ENCODE results near the gene HARS1.
"Not testable (repeated sequence)": the region's sequence is repeated elsewhere in the genome, so short reads cannot be mapped to it uniquely, and the experiment has no call there.

HARS1 gene

DNA sequence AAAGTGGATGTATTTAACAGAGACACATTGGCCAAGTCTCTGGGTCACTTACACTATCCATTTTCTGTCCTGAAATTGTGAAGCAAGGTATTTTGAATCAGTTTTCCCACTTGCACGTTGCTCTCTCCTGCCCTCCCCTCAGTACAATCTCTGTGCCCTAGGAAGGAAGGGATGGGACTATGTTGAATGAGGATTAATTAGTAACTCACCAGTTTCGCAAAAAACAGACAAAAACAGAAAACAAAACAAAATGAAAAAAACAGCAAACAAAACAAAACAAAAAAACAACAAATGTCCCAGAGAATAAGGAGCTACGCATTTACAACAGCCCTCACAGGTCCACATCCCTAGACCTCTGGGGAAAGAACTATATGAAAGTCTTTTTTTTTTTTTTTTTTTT, 57.1 kb downstream of the HARS1 start:
- no peak for DNase-seq (ENCODE audit: low read depth in 2 of 3, low spot score in 2 of 3)

DNA sequence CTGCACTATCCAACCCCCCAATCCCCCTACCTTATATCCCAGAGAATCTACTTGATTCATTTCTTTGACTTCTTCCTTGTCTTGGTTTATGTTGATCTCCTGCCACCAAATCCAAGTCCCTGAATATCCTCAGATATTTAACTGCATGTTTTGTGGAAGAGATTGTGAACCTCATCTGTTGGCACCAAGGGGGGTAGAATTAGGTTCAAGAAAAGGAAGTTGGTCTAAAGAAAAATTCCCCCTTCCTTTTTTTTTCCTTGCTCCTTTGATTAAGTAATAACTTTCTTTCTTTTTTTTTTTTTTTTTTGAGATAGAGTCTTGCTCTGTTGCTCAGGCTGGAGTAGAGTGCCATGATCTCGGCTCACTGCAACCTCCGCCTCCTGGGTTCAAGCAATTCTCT, 57.7 kb downstream of the HARS1 start:
- DNase-seq (ENCODE audit: low read depth in 2 of 3, low spot score in 2 of 3) = no peak

GRCh38 chr5:140633021-140633471, 58.1 kb downstream of the HARS1 start, which contains the start of gene CD14:
TSS of gene CD14 (minus strand) at chr5:140633175. CDS start at chr5:140633071, 104 bp downstream.
- no peak for DNase-seq (ENCODE audit: low read depth in 2 of 3, low spot score in 2 of 3)

DNA sequence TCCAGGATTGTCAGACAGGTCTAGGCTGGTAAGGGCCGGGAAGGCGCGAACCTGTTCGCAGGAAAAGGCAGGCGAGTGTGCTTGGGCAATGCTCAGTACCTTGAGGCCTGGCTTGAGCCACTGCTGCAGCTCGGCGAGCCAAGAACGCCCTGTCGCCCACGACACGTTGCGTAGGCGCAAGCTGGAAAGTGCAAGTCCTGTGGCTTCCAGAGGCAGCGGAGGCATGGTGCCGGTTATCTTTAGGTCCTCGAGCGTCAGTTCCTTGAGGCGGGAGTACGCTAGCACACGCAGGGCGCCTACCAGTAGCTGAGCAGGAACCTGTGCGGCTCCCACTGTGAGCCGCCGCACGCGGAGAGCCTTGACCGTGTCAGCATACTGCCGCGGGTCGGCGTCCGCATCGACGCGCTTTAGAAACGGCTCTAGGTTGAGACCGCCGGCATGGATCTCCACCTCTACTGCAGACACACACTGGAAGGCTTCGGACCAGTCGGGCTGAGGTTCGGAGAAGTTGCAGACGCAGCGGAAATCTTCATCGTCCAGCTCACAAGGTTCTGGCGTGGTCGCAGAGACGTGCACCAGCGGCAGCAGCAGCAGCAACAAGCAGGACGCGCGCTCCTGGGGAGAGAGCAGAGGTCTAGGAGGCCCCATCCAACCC, 58.7 kb downstream of the HARS1 start:
- peak in 2 of 3 experiments; percentile 19 to 29 for DNase-seq (ENCODE audit: low read depth in 2 of 3, low spot score in 2 of 3)

GRCh38 chr5:140631831-140632365, 59.3 kb downstream of the HARS1 start:
- DNase-seq (ENCODE audit: low read depth in 2 of 3, low spot score in 2 of 3) = peak in 1 of 3 experiments; percentile 2

GRCh38 chr5:140631036-140631417, 60.1 kb downstream of the HARS1 start:
- DNase-seq (ENCODE audit: low read depth in 2 of 3, low spot score in 2 of 3) = no peak

GRCh38 chr5:140630292-140631035, 60.7 kb downstream of the HARS1 start:
- DNase-seq (ENCODE audit: low read depth in 2 of 3, low spot score in 2 of 3) = no peak

GRCh38 chr5:140628711-140629110, 62.5 kb downstream of the HARS1 start:
- DNase-seq (ENCODE audit: low read depth in 2 of 3, low spot score in 2 of 3) = no peak

DNA sequence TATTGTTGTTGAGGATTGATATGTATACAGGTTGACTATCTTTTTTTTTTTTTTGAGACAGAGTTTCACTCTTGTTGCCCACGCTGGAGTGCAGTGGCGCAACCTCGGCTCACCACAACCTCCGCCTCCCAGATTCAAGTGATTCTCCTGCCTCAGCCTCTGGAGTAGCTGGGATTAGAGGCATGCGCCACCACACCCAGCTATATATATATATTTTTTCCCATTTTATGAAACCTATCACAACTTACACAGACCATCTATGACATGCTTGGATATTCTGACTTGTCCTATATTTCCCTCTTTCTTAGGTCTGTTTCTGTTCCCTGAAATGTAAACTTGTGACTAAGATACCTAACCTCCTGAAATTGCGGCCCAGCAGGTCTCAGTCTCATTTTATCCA, 63.2 kb downstream of the HARS1 start:
- no peak for DNase-seq (ENCODE audit: low read depth in 2 of 3, low spot score in 2 of 3)

DNA sequence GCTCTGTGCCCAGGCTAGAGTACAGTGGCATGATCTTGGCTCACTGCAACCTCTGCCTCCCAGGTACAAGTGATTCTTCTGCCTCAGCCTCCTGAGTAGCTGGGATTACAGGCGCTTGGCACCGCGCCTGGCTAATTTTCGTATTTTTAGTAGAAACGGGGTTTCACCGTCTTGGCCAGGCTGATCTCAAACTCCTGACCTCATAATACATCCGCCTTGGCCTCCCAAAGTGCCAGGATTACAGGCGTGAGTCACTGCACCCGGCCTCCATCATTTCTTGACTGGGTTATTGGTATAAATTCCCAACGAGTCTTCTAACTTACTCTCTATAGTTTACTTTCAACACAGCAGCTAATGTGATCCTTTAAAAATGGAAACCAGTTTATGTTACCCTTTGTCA, 66.3 kb downstream of the HARS1 start:
- DNase-seq (ENCODE audit: low read depth in 2 of 3, low spot score in 2 of 3) = not testable (repeated sequence)

Measured in activated CD8-positive, alpha-beta memory T cell treated with anti-CD3 and anti-CD28 coated beads for 48 hours (primary cell).